Measurements from ENCODE around the gene CLASRP. TPM values are rescaled to one million over a fixed set of nuclear protein-coding genes. Genes with fewer than 3 reads are reported as not detected.

CLASRP gene
- total RNA-seq, 1 experiment from 2014 or later, result 88.0 TPM

DNA sequence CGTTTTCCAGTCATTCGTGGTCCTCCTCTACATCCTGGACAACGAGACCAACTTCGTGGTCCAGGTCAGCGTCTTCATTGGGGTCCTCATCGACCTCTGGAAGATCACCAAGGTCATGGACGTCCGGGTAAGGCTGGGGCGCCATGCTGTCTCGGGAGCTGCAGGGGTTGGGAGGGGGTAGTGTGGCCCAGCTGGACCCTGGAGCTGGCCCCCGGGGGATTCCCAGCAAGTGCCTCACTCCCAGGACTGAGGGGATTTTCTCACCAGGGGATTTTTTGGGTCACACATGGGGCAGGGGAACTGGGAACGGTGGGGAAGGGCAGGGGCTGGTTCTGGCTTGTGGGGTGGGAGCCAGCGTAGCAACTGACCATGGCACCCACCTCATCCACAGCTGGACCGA, 48.4 kb upstream of the CLASRP start (continued):
- TF ChIP-seq, protein P1, sequence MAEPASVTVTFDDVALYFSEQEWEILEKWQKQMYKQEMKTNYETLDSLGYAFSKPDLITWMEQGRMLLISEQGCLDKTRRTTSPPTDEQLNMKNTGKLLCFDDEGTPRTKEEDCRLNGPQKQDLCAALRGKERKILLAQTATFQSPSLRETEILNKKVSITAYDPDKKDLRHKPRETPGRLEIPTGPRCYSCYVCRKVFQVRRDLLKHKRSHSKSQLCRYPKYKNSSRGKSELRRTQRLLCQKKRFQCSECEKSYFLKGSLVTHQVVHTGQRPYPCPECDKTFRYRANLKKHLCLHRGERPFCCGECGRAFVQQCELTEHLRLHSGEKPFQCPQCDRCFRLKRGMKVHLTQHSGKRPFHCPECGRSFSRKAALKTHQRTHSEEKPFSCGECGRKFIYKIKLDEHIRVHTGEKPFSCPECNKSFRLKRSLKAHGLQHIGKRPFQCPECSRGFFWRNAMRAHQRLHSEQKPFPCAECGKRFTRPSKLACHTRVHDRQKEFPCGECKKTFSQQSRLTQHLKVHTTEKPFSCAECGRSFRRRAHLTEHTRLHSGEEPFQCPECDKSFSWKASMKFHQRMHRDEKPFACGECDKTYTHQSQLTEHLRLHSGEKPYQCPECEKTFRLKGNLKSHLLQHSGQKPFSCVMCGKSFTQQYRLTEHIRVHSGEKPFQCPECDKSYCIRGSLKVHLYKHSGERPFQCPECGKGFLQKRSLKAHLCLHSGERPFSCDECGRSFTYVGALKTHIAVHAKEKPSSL (CRISPR knock-in tag; conservative IDR thresholded peaks at IDR 0.05), result no peak
- TF ChIP-seq GABPB1 (CRISPR knock-in tag; IDR thresholded peaks at IDR 0.05) (no peak), ZNF219 (CRISPR knock-in tag; IDR thresholded peaks at IDR 0.05; ENCODE audit: borderline replicate concordance) (no peak)
- TF ChIP-seq, protein P2, sequence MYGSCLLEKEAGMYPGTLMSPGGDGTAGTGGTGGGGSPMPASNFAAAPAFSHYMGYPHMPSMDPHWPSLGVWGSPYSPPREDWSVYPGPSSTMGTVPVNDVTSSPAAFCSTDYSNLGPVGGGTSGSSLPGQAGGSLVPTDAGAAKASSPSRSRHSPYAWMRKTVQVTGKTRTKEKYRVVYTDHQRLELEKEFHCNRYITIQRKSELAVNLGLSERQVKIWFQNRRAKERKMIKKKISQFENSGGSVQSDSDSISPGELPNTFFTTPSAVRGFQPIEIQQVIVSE (CRISPR knock-in tag; IDR thresholded peaks at IDR 0.05; ENCODE audit: borderline replicate concordance), result no peak

DNA sequence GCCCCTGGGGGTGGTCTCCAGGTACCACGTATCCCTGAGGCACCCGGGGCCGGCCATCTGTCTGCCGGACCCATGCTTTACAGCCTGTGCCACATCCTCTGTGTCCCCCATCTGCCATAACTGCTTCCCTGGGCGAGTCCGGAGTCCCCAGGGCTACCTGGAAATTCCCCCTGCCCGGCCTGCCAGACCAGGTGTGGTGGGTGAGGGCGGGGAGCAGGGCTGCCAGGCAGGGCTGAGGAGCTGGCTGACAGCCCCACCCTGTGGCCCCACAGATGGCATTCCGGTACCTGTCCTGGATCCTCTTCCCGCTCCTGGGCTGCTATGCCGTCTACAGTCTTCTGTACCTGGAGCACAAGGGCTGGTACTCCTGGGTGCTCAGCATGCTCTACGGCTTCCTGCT, 47.9 kb upstream of the CLASRP start:
- Mint-ChIP-seq H3K4me1 (no peaks in the 10 kb centered on the region), H3K27me3 (ENCODE audit: low read depth) (no peaks in the 10 kb centered on the region), H3K4me3 (no peak overlapping the region), H3K27ac (no peak overlapping the region), H3K9me3 (no peaks in the 10 kb centered on the region), H3K36me3 (peaks cover 7% of the 10 kb centered on the region; the same call in 1 of the 2 replicates)
- no peak for TF ChIP-seq PRRX2 (CRISPR knock-in tag; IDR thresholded peaks at IDR 0.05)
- TF ChIP-seq, protein P3, sequence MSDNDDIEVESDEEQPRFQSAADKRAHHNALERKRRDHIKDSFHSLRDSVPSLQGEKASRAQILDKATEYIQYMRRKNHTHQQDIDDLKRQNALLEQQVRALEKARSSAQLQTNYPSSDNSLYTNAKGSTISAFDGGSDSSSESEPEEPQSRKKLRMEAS (CRISPR knock-in tag; IDR thresholded peaks at IDR 0.05), result no peak
- no peak for TF ChIP-seq FOXP1 (CRISPR knock-in tag; IDR thresholded peaks at IDR 0.05; ENCODE audit: borderline replicate concordance)
- TF ChIP-seq, protein P4, sequence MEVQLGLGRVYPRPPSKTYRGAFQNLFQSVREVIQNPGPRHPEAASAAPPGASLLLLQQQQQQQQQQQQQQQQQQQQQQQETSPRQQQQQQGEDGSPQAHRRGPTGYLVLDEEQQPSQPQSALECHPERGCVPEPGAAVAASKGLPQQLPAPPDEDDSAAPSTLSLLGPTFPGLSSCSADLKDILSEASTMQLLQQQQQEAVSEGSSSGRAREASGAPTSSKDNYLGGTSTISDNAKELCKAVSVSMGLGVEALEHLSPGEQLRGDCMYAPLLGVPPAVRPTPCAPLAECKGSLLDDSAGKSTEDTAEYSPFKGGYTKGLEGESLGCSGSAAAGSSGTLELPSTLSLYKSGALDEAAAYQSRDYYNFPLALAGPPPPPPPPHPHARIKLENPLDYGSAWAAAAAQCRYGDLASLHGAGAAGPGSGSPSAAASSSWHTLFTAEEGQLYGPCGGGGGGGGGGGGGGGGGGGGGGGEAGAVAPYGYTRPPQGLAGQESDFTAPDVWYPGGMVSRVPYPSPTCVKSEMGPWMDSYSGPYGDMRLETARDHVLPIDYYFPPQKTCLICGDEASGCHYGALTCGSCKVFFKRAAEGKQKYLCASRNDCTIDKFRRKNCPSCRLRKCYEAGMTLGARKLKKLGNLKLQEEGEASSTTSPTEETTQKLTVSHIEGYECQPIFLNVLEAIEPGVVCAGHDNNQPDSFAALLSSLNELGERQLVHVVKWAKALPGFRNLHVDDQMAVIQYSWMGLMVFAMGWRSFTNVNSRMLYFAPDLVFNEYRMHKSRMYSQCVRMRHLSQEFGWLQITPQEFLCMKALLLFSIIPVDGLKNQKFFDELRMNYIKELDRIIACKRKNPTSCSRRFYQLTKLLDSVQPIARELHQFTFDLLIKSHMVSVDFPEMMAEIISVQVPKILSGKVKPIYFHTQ (CRISPR knock-in tag; IDR thresholded peaks at IDR 0.05), result no peak
- TF ChIP-seq, protein P5, sequence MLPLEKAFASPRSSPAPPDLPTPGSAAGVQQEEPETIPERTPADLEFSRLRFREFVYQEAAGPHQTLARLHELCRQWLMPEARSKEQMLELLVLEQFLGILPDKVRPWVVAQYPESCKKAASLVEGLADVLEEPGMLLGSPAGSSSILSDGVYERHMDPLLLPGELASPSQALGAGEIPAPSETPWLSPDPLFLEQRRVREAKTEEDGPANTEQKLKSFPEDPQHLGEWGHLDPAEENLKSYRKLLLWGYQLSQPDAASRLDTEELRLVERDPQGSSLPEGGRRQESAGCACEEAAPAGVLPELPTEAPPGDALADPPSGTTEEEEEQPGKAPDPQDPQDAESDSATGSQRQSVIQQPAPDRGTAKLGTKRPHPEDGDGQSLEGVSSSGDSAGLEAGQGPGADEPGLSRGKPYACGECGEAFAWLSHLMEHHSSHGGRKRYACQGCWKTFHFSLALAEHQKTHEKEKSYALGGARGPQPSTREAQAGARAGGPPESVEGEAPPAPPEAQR (CRISPR knock-in tag; IDR thresholded peaks at IDR 0.05), result no peak
- TF ChIP-seq NFYB (CRISPR knock-in tag; conservative IDR thresholded peaks at IDR 0.05; ENCODE audit: low read depth), result no peak
- TF ChIP-seq, protein P6, sequence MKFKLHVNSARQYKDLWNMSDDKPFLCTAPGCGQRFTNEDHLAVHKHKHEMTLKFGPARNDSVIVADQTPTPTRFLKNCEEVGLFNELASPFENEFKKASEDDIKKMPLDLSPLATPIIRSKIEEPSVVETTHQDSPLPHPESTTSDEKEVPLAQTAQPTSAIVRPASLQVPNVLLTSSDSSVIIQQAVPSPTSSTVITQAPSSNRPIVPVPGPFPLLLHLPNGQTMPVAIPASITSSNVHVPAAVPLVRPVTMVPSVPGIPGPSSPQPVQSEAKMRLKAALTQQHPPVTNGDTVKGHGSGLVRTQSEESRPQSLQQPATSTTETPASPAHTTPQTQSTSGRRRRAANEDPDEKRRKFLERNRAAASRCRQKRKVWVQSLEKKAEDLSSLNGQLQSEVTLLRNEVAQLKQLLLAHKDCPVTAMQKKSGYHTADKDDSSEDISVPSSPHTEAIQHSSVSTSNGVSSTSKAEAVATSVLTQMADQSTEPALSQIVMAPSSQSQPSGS (CRISPR knock-in tag; IDR thresholded peaks at IDR 0.05; ENCODE audit: borderline replicate concordance, low read depth), result no peak
- no peak for TF ChIP-seq CREM (CRISPR knock-in tag; IDR thresholded peaks at IDR 0.05)
- TF ChIP-seq, protein P7, sequence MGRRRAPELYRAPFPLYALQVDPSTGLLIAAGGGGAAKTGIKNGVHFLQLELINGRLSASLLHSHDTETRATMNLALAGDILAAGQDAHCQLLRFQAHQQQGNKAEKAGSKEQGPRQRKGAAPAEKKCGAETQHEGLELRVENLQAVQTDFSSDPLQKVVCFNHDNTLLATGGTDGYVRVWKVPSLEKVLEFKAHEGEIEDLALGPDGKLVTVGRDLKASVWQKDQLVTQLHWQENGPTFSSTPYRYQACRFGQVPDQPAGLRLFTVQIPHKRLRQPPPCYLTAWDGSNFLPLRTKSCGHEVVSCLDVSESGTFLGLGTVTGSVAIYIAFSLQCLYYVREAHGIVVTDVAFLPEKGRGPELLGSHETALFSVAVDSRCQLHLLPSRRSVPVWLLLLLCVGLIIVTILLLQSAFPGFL (CRISPR knock-in tag; IDR thresholded peaks at IDR 0.05; ENCODE audit: borderline replicate concordance), result no peak
- ChIA-PET POLR2A (no interaction called here), CTCF (no interaction called here)
- ATAC-seq (no peak), DNase-seq (ENCODE audit: low spot score) (no peak)
